Common myeloid progenitor, CD34-positive (primary cell): ENCODE results near the gene PLCG1.
A peak's percentile ranks its signal among the peaks of the same experiment; 100 is the strongest.
"Not testable (repeated sequence)": the region's sequence is repeated elsewhere in the genome, so short reads cannot be mapped to it uniquely, and the experiment has no call there.

Experiments
- CTCF ChIA-PET: fragments of 350-600 bp; sonication (Branson Sonifier 250); formaldehyde crosslinking; loops from one replicate; lab custom pipeline; 2021; ENCODE audit warnings: antibody characterized with exemption; lab: Charles Lee
- POLR2A ChIA-PET: fragments of 350-600 bp; sonication (Branson Sonifier 250); formaldehyde crosslinking; loops from one replicate; lab custom pipeline; 2021; ENCODE audit warnings: antibody characterized with exemption; lab: Charles Lee
- DNase-seq, 3 donors: peaks; one replicate each; pipeline versions ENCODE4 v3.0.0 to v3.0.0-alpha.2; 2013
- H3K27ac ChIP-seq, 2 experiments: 1 replicate in 1 of 2; 2 replicates in 1 of 2; pipeline ENCODE4 v1.7.0; 2013; ENCODE audit warnings: inconsistent platforms in 2 of 2, low read length in 2 of 2, mild to moderate bottlenecking in 2 of 2, low read depth in 1 of 2, moderate library complexity in 1 of 2; ENCODE audit not compliant: severe bottlenecking in 2 of 2, insufficient read depth in 1 of 2, poor library complexity in 1 of 2
- H3K27me3 ChIP-seq, 5 experiments: replicated peaks in 2 of 5; 1 replicate in 3 of 5; 2 replicates in 2 of 5; pipeline versions ENCODE4 v1.6.1 to v1.7.0; 2013; ENCODE audit warnings: low read length in 4 of 5, mild to moderate bottlenecking in 2 of 5, moderate library complexity in 2 of 5, inconsistent platforms in 1 of 5; ENCODE audit not compliant: insufficient read depth in 5 of 5, control insufficient read depth in 4 of 5
- H3K36me3 ChIP-seq, 4 experiments: 1 replicate in 2 of 4; 2 replicates in 2 of 4; pipeline versions ENCODE4 v1.6.1 to v1.7.0; 2013; ENCODE audit warnings: low read length in 3 of 4, control low read depth in 1 of 4, mild to moderate bottlenecking in 1 of 4; ENCODE audit not compliant: control insufficient read depth in 4 of 4, insufficient read depth in 4 of 4
- H3K4me1 ChIP-seq, 4 experiments: 1 replicate in 3 of 4; 2 replicates in 1 of 4; pipeline versions ENCODE4 v1.6.1 to v1.7.1; 2013; ENCODE audit warnings: low read length in 3 of 4, mild to moderate bottlenecking in 3 of 4, control low read depth in 1 of 4, inconsistent platforms in 1 of 4, moderate library complexity in 1 of 4; ENCODE audit not compliant: control insufficient read depth in 4 of 4, insufficient read depth in 4 of 4; ENCODE audit errors: control extremely low read depth in 1 of 4
- H3K4me3 ChIP-seq, 7 experiments: 1 replicate in 4 of 7; 2 replicates in 3 of 7; pipeline versions ENCODE4 v1.5.1 to v1.7.0; 2013; ENCODE audit warnings: mild to moderate bottlenecking in 7 of 7, low read length in 6 of 7, moderate library complexity in 6 of 7, inconsistent platforms in 2 of 7, low read depth in 2 of 7, control low read depth in 1 of 7; ENCODE audit not compliant: insufficient read depth in 4 of 7, control insufficient read depth in 1 of 7; ENCODE audit errors: extremely low read depth in 1 of 7
- H3K9me3 ChIP-seq, 5 experiments: 1 replicate in 4 of 5; 2 replicates in 1 of 5; pipeline versions ENCODE4 v1.6.1 to v1.7.1; 2013; ENCODE audit warnings: low read length in 4 of 5, mild to moderate bottlenecking in 2 of 5, inconsistent platforms in 1 of 5, low read depth in 1 of 5, moderate library complexity in 1 of 5; ENCODE audit not compliant: control insufficient read depth in 4 of 5, insufficient read depth in 2 of 5; ENCODE audit errors: control extremely low read depth in 1 of 5
- WGBS: methylation state at CpG from one replicate; pipeline ENCODE4 v1.1.5; 2013; ENCODE audit not compliant: insufficient coverage; 5-methylcytosine and 5-hydroxymethylcytosine counted together

The PLCG1 gene

GRCh38 chr20:41132388-41132775 lies 5.0 kb upstream of the PLCG1 start:
- Histone ChIP-seq H3K4me1 (peaks cover 0 to 11% (median 9%) of the 10 kb centered on the region in 4 experiments), H3K27me3 (peaks cover 0 to 20% (median 7%) of the 10 kb centered on the region in 5 experiments)
- 100% methylated on average over 3 of the region's 9 CpGs for WGBS
- not testable (repeated sequence) for H3K4me3 ChIP-seq, H3K27ac ChIP-seq, DNase-seq, H3K9me3 ChIP-seq, H3K36me3 ChIP-seq
- ChIA-PET CTCF (interaction anchor here (1.0 to 6.8 kb wide), 3 partner anchors 13 to 164 kb away, joined by 3 to 56 read pairs (median 3); no protein-coding TSS in a partner anchor), POLR2A (interaction anchor here (0.6 to 0.7 kb wide), 3 partner anchors 40 to 1754 kb away, joined by 5 to 7 read pairs (median 6); no protein-coding TSS in a partner anchor)

DNA sequence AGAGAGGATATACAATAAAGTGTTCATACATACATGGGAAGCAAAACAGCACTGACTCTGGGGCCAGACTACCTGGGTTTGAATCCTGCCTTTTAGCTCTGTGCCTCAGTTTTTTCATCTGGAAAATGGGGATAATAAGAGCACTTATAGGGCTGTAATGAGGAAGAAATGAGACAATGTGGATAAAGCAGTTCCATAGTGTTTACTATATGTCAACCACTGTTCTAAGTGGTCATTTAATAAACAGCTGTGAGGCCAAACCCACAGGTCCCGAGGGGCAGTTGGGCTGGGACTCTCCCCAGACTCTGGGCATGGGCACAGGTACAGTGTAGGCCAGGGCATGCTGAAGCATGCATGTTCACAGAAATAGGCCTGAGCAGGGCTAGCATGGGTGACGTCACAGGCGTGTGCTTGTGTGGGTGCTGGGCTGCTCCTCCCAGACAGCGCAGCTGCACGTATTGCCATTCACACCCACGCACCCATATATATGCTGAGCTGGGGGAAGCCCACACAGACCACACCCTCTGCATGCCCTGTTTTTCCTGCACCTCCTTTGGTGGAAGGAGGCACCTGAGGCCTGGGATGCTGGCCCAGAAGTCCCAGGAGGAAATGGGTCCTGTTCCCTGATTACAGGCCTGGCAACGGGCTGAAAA lies 3.5 kb upstream of the PLCG1 start:
- H3K27me3 ChIP-seq = peaks cover 0 to 20% (median 7%) of the 10 kb centered on the region in 5 experiments
- DNase-seq = no peak
- H3K4me3 ChIP-seq = no peak overlapping the region
- ChIA-PET POLR2A (no interaction called here), CTCF (interaction anchor here (0.8 to 6.8 kb wide), 9 partner anchors 8 to 205 kb away, joined by 3 to 56 read pairs (median 14); partner anchors contain the start of gene LPIN3)
- H3K36me3 ChIP-seq = no peaks in the 10 kb centered on the region
- H3K4me1 ChIP-seq = peaks cover 4 to 25% (median 24%) of the 10 kb centered on the region in 4 experiments
- no peaks in the 10 kb centered on the region for H3K9me3 ChIP-seq
- no peak overlapping the region for H3K27ac ChIP-seq
- 100% methylated on average over 4 of the region's 7 CpGs for WGBS

DNA sequence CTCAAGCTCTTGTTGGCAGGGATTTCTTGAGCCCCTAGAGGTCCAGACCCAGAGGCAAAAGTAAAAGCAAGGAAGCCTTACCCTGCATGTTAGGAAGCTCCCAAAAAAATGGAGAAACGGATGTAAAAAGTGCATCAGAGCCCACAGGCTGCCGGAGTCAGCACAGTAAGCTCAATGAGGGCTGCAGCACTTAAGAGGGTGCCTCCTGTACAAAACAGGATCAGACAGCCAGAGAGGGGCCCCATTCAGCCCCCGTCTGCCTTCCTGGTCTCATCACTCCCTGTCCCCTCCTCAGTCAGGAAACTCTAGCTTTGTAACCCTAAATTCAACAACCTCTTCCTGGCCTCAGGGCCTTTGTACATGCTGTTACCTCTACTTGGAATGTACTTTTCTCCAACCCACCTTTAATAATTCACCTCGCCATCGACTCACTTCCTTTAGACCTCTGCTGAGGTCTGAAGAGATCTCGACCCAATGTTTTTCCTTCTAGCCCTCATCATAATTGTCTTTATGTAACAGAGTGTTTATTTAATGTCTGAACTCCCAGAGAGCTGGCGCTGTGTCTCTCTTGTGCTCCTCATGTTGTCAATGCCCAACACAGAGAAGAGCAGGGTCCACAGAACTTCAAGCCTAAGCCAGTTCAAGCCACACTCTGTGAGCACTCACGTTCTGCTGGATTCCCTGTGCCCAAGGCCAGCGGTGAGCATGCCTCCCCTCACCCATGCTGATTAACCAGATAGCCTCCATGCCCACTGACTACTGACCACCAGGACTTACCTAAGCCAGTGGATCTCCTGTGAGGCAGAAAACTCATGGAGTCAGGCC lies 2.8 kb upstream of the PLCG1 start:
- DNase-seq = no peak
- ChIA-PET CTCF (interaction anchor here (0.8 to 6.8 kb wide), 24 partner anchors 9 to 392 kb away, joined by 3 to 56 read pairs (median 5); partner anchors contain the start of gene LPIN3), POLR2A (interaction anchor here (0.7 kb wide), 1 partner anchor 22 kb away, joined by 3 read pairs; no protein-coding TSS in a partner anchor)
- Histone ChIP-seq H3K4me3 (no peak overlapping the region), H3K9me3 (no peaks in the 10 kb centered on the region), H3K36me3 (no peaks in the 10 kb centered on the region), H3K27me3 (peaks cover 0 to 20% (median 8%) of the 10 kb centered on the region in 5 experiments), H3K4me1 (peaks cover 9 to 33% (median 30%) of the 10 kb centered on the region in 4 experiments), H3K27ac (no peak overlapping the region)
- 80% methylated on average over 8 of the region's 9 CpGs for WGBS

DNA sequence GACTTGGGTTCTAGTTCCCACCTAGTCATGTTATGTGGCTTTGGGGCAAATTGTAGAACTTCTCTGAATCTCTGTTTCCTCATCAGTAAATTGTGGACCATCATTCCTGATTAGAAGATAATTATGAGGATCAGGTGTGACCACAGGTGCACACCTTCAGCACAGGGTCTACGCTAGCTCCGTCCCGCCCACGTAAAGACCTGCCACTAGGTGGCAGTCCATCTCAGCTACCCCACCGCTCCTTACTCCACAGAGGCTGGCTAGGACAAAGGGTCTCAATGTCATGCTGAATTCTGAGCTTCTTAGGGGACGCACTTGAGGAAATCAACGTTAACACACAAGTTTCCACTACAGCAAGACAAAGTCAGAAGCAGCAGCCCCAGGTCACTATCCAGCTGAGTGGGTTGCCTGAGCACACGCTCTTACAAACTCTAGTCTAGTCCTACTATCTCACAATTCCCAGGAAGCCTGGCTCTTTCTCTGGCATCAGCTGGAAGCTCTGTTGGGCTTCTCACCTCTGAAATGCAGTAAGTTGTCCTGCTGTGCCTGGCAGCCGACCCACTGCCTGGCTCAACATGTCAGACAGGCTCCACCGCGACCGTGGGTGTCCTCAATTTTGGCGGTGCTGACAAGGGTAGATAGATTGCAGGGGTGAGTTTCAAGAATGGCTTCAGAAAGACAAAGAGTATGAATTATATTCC lies 2.0 kb upstream of the PLCG1 start:
- WGBS = 43% methylated on average over 12 of the region's 13 CpGs
- peak; percentile 40 to 68 (median 64) for DNase-seq
- no peak overlapping the region for H3K4me3 ChIP-seq

GRCh38 chr20:41135888-41136679 lies 1.3 kb upstream of the PLCG1 start:
- Histone ChIP-seq H3K4me3 (peak overlapping the region; percentile 62 to 85 (median 75)), H3K9me3 (no peaks in the 10 kb centered on the region), H3K36me3 (no peaks in the 10 kb centered on the region), H3K27ac (no peak overlapping the region), H3K27me3 (peaks cover 0 to 28% (median 11%) of the 10 kb centered on the region in 5 experiments), H3K4me1 (peaks cover 9 to 33% (median 31%) of the 10 kb centered on the region in 4 experiments)
- POLR2A ChIA-PET = interaction anchor here (0.5 kb wide), 1 partner anchor 15 kb away, joined by 9 read pairs; no protein-coding TSS in a partner anchor
- WGBS = 32% methylated on average over 23 of the region's 23 CpGs
- no peak for DNase-seq
- CTCF ChIA-PET = interaction anchor here (0.8 to 6.8 kb wide), 22 partner anchors 9 to 275 kb away, joined by 3 to 56 read pairs (median 5); partner anchors contain the start of gene LPIN3

More for the DNA sequence above, 2.0 kb upstream of the PLCG1 start:
- POLR2A ChIA-PET = interaction anchor here (0.5 to 0.7 kb wide), 2 partner anchors 14 to 22 kb away, joined by 3 to 9 read pairs; no protein-coding TSS in a partner anchor
- CTCF ChIA-PET = interaction anchor here (0.8 to 6.8 kb wide), 28 partner anchors 10 to 393 kb away, joined by 3 to 56 read pairs (median 4); partner anchors contain the start of gene LPIN3
- Histone ChIP-seq H3K9me3 (no peaks in the 10 kb centered on the region), H3K27ac (no peak overlapping the region), H3K36me3 (no peaks in the 10 kb centered on the region), H3K27me3 (peaks cover 0 to 23% (median 8%) of the 10 kb centered on the region in 5 experiments), H3K4me1 (peaks cover 9 to 33% (median 31%) of the 10 kb centered on the region in 4 experiments)
